Measurements from ENCODE around the gene ERICH6B.

The ERICH6B gene

GRCh38 chr13:45554604-45555109, 60.9 kb downstream of the ERICH6B start:
- Histone ChIP-seq H3K4me2 (ENCODE audit: low read length) (no peak overlapping the region), H3K36me3 (ENCODE audit: insufficient read depth, low read length) (no peaks in the 10 kb centered on the region), H3F3A (ENCODE audit: insufficient read depth, low read length) (no peaks in the 10 kb centered on the region), H3K27me3 (ENCODE audit: insufficient read depth, low read length) (no peaks in the 10 kb centered on the region; the same call in 1 of the 2 replicates), H3K4me1 (ENCODE audit: insufficient read depth, low read length, severe bottlenecking) (no peaks in the 10 kb centered on the region), H3K9ac (ENCODE audit: low read length) (no peak overlapping the region), H3K79me2 (ENCODE audit: insufficient read depth, low read length) (no peaks in the 10 kb centered on the region), H3K4me3 (ENCODE audit: low read depth, low read length, poor library complexity, severe bottlenecking) (no peak overlapping the region), H2AFZ (ENCODE audit: low read length) (no peak overlapping the region), H3K9me2 (ENCODE audit: low read depth, low read length) (no peaks in the 10 kb centered on the region), H4K20me1 (ENCODE audit: insufficient read depth, low read length) (no peaks in the 10 kb centered on the region), H3K27ac (ENCODE audit: low read depth, low read length, poor library complexity, severe bottlenecking) (no peak overlapping the region), H3K9me3 (ENCODE audit: low read length) (no peaks in the 10 kb centered on the region)
- TF ChIP-seq CTCF (IDR thresholded peaks at IDR 0.05; ENCODE audit: low read length), result no peak
- TF ChIP-seq EZH2 (IDR thresholded peaks at IDR 0.05; ENCODE audit: borderline replicate concordance, low read length), result no peak

DNA sequence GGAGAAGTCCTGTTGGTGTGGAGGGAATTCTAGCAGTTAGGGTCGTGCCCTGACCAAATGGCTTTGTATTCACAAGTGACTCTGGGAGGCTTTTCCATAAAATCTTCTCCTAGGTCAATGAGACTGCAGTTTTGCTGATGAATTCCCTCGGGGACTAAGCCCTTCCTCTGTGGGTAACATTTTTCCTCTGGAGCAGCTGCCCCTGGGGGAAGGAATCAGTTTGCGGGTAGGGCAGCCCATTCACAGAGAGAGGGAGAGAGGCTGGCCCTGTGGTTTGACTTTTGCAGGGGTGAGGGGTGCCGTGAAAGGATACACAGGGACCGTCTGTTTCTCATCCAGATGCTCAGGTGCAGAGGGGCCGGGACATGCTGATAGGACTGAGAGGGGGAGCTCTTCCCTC, 67.3 kb downstream of the ERICH6B start:
- H3K4me3 ChIP-seq (ENCODE audit: low read depth, low read length, poor library complexity, severe bottlenecking), result no peak overlapping the region
- H3K27ac ChIP-seq (ENCODE audit: low read depth, low read length, poor library complexity, severe bottlenecking), result no peak overlapping the region
- H4K20me1 ChIP-seq (ENCODE audit: insufficient read depth, low read length), result no peaks in the 10 kb centered on the region
- no peaks in the 10 kb centered on the region for H3K4me1 ChIP-seq (ENCODE audit: insufficient read depth, low read length, severe bottlenecking)
- no peaks in the 10 kb centered on the region for H3K36me3 ChIP-seq (ENCODE audit: insufficient read depth, low read length)
- H3K9me2 ChIP-seq (ENCODE audit: low read depth, low read length), result no peaks in the 10 kb centered on the region
- no peaks in the 10 kb centered on the region for H3K79me2 ChIP-seq (ENCODE audit: insufficient read depth, low read length)
- H3K9me3 ChIP-seq (ENCODE audit: low read length), result no peaks in the 10 kb centered on the region
- H2AFZ ChIP-seq (ENCODE audit: low read length), result no peak overlapping the region
- TF ChIP-seq CTCF (IDR thresholded peaks at IDR 0.05; ENCODE audit: low read length) (no peak), EZH2 (IDR thresholded peaks at IDR 0.05; ENCODE audit: borderline replicate concordance, low read length) (no peak)
- no peak overlapping the region for H3K4me2 ChIP-seq (ENCODE audit: low read length)
- no peaks in the 10 kb centered on the region for H3K27me3 ChIP-seq (ENCODE audit: insufficient read depth, low read length)
- no peak overlapping the region for H3K9ac ChIP-seq (ENCODE audit: low read length)
- no peaks in the 10 kb centered on the region for H3F3A ChIP-seq (ENCODE audit: insufficient read depth, low read length)

DNA sequence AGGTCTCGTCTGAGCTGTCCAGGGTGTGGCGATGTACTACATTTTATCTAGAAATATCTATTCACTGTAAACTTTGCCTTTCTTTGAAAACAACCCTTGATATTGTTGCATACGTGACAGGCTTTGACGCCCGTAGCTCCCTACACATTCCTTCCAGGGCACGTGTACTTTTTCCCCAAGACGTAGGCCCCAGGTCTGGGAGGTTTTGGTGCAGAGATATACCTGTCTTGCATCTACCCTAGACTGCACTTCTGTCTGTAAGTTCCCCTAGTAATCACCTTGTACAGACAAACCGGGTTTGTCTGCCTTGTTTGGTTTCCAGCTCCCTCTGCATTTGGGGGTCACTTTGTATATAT, 69.2 kb downstream of the ERICH6B start:
- no peak overlapping the region for H2AFZ ChIP-seq (ENCODE audit: low read length)
- no peak overlapping the region for H3K4me2 ChIP-seq (ENCODE audit: low read length)
- no peak overlapping the region for H3K27ac ChIP-seq (ENCODE audit: low read depth, low read length, poor library complexity, severe bottlenecking)
- H3K79me2 ChIP-seq (ENCODE audit: insufficient read depth, low read length), result no peaks in the 10 kb centered on the region
- H3K36me3 ChIP-seq (ENCODE audit: insufficient read depth, low read length), result no peaks in the 10 kb centered on the region
- no peaks in the 10 kb centered on the region for H4K20me1 ChIP-seq (ENCODE audit: insufficient read depth, low read length)
- no peak for TF ChIP-seq EZH2 (IDR thresholded peaks at IDR 0.05; ENCODE audit: borderline replicate concordance, low read length)
- no peak for TF ChIP-seq CTCF (IDR thresholded peaks at IDR 0.05; ENCODE audit: low read length)
- H3F3A ChIP-seq (ENCODE audit: insufficient read depth, low read length), result no peaks in the 10 kb centered on the region
- H3K27me3 ChIP-seq (ENCODE audit: insufficient read depth, low read length), result no peaks in the 10 kb centered on the region
- no peak overlapping the region for H3K9ac ChIP-seq (ENCODE audit: low read length)
- no peaks in the 10 kb centered on the region for H3K9me3 ChIP-seq (ENCODE audit: low read length)
- no peaks in the 10 kb centered on the region for H3K4me1 ChIP-seq (ENCODE audit: insufficient read depth, low read length, severe bottlenecking)
- H3K9me2 ChIP-seq (ENCODE audit: low read depth, low read length), result no peaks in the 10 kb centered on the region
- no peak overlapping the region for H3K4me3 ChIP-seq (ENCODE audit: low read depth, low read length, poor library complexity, severe bottlenecking)

All from OCI-LY1 (cell line).